Measurements from ENCODE around the gene TMEM150B. TPM values are rescaled to one million over a fixed set of nuclear protein-coding genes. Genes with fewer than 3 reads are reported as not detected.

Gene TMEM150B
- polyA plus RNA-seq, 4 donors, result 33.2 to 125 (median 79.2) TPM

- H3K4me1 ChIP-seq (ENCODE audit: control insufficient read depth in 3 of 3, insufficient read depth in 2 of 3, low read depth in 1 of 3, low read length in 2 of 3), result peaks cover 0 to 7% (median 0%) of the 10 kb centered on the region in 3 donors
- H3K36me3 ChIP-seq (ENCODE audit: control insufficient read depth in 3 of 3, insufficient read depth in 2 of 3, low read depth in 1 of 3, low read length in 3 of 3), result no peaks in the 10 kb centered on the region
- no peak for FAIRE-seq
- WGBS, 3 donors, result 8 to 11% (median 9%) methylated on average over 22 to 54 of the region's 54 CpGs
- no peaks in the 10 kb centered on the region for H3K9me3 ChIP-seq (ENCODE audit: control insufficient read depth in 2 of 2, insufficient read depth in 1 of 2, low read depth in 1 of 2, low read length in 1 of 2)
- H3K27me3 ChIP-seq (ENCODE audit: control insufficient read depth in 3 of 3, insufficient read depth in 3 of 3, low read length in 3 of 3), result peaks cover 8 to 78% (median 30%) of the 10 kb centered on the region in 3 donors
- DNase-seq, result peak in 1 of 2 donors; percentile 36
- peak overlapping the region in 1 of 3 donors; percentile 39 for H3K4me3 ChIP-seq (ENCODE audit: low read depth in 1 of 3, low read length in 3 of 3)
- H3K27ac ChIP-seq (ENCODE audit: low read depth in 1 of 3, low read length in 2 of 3), result no peak overlapping the region
Measured at GRCh38 chr19:55368701-55369563, 43.8 kb upstream of the TMEM150B start.

GRCh38 chr19:55368106-55368505, 43.0 kb upstream of the TMEM150B start:
- Histone ChIP-seq H3K27me3 (ENCODE audit: control insufficient read depth in 3 of 3, insufficient read depth in 3 of 3, low read length in 3 of 3) (peaks cover 8 to 74% (median 26%) of the 10 kb centered on the region in 3 donors), H3K4me1 (ENCODE audit: control insufficient read depth in 3 of 3, insufficient read depth in 2 of 3, low read depth in 1 of 3, low read length in 2 of 3) (peaks cover 0 to 2% (median 0%) of the 10 kb centered on the region in 3 donors), H3K27ac (ENCODE audit: low read depth in 1 of 3, low read length in 2 of 3) (no peak overlapping the region), H3K36me3 (ENCODE audit: control insufficient read depth in 3 of 3, insufficient read depth in 2 of 3, low read depth in 1 of 3, low read length in 3 of 3) (no peaks in the 10 kb centered on the region), H3K4me3 (ENCODE audit: low read depth in 1 of 3, low read length in 3 of 3) (no peak overlapping the region), H3K9me3 (ENCODE audit: control insufficient read depth in 2 of 2, insufficient read depth in 1 of 2, low read depth in 1 of 2, low read length in 1 of 2) (no peaks in the 10 kb centered on the region)
- 61 to 81% (median 69%) methylated on average over 14 to 16 of the region's 16 CpGs for WGBS, 3 donors
- FAIRE-seq (no peak), DNase-seq (no peak)

- FAIRE-seq, result no peak
- no peaks in the 10 kb centered on the region for H3K36me3 ChIP-seq (ENCODE audit: control insufficient read depth in 3 of 3, insufficient read depth in 2 of 3, low read depth in 1 of 3, low read length in 3 of 3)
- WGBS, 3 donors, result 54 to 82% (median 72%) methylated on average over 3 of the region's 3 CpGs
Measured at GRCh38 chr19:55366790-55367189, 41.6 kb upstream of the TMEM150B start.

DNA sequence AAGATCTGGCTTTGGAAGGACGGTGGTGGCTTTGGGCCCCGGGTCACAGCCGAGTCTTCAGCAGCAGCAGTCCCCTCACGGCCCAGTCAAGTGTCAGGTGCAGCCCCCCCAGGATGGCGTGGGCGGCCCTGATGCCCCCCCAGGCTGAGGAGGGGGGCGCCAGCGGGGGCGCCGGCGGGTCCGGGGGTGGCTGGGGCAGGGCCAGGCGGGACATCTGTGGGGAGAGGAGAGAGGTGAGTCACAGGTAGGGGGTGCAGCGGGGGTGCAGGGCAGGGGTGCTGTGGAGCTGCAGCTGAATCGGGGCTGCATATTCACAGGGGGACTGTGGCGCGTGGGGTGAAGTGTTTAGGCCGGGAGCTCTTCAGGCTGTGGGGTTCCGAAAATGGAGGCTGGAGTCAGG, 40.8 kb upstream of the TMEM150B start:
- H3K27me3 ChIP-seq (ENCODE audit: control insufficient read depth in 3 of 3, insufficient read depth in 3 of 3, low read length in 3 of 3), result peaks cover 3 to 58% (median 14%) of the 10 kb centered on the region in 3 donors
- no peaks in the 10 kb centered on the region for H3K36me3 ChIP-seq (ENCODE audit: control insufficient read depth in 3 of 3, insufficient read depth in 2 of 3, low read depth in 1 of 3, low read length in 3 of 3)
- FAIRE-seq (no peak), DNase-seq (no peak)
- WGBS, 3 donors, result 60 to 72% (median 67%) methylated on average over 11 to 19 of the region's 19 CpGs
- H3K4me3 ChIP-seq (ENCODE audit: low read depth in 1 of 3, low read length in 3 of 3), result no peak overlapping the region
- peaks cover 0 to 2% (median 0%) of the 10 kb centered on the region in 3 donors for H3K4me1 ChIP-seq (ENCODE audit: control insufficient read depth in 3 of 3, insufficient read depth in 2 of 3, low read depth in 1 of 3, low read length in 2 of 3)
- no peaks in the 10 kb centered on the region for H3K9me3 ChIP-seq (ENCODE audit: control insufficient read depth in 2 of 2, insufficient read depth in 1 of 2, low read depth in 1 of 2, low read length in 1 of 2)
- no peak overlapping the region for H3K27ac ChIP-seq (ENCODE audit: low read depth in 1 of 3, low read length in 2 of 3)

More at GRCh38 chr19:55366790-55367189, 41.6 kb upstream of the TMEM150B start:
- DNase-seq, result no peak
- Histone ChIP-seq H3K4me3 (ENCODE audit: low read depth in 1 of 3, low read length in 3 of 3) (no peak overlapping the region), H3K9me3 (ENCODE audit: control insufficient read depth in 2 of 2, insufficient read depth in 1 of 2, low read depth in 1 of 2, low read length in 1 of 2) (no peaks in the 10 kb centered on the region), H3K27ac (ENCODE audit: low read depth in 1 of 3, low read length in 2 of 3) (no peak overlapping the region), H3K4me1 (ENCODE audit: control insufficient read depth in 3 of 3, insufficient read depth in 2 of 3, low read depth in 1 of 3, low read length in 2 of 3) (peaks cover 0 to 2% (median 0%) of the 10 kb centered on the region in 3 donors), H3K27me3 (ENCODE audit: control insufficient read depth in 3 of 3, insufficient read depth in 3 of 3, low read length in 3 of 3) (peaks cover 3 to 66% (median 16%) of the 10 kb centered on the region in 3 donors)

- H3K4me1 ChIP-seq (ENCODE audit: control insufficient read depth in 3 of 3, insufficient read depth in 2 of 3, low read depth in 1 of 3, low read length in 2 of 3), result peaks cover 0 to 2% (median 0%) of the 10 kb centered on the region in 3 donors
- WGBS, 3 donors, result 71 to 84% (median 81%) methylated on average over 8 of the region's 8 CpGs
- peaks cover 3 to 51% (median 10%) of the 10 kb centered on the region in 3 donors for H3K27me3 ChIP-seq (ENCODE audit: control insufficient read depth in 3 of 3, insufficient read depth in 3 of 3, low read length in 3 of 3)
- no peak for FAIRE-seq
- H3K4me3 ChIP-seq (ENCODE audit: low read depth in 1 of 3, low read length in 3 of 3), result no peak overlapping the region
- DNase-seq, result no peak
- no peaks in the 10 kb centered on the region for H3K36me3 ChIP-seq (ENCODE audit: control insufficient read depth in 3 of 3, insufficient read depth in 2 of 3, low read depth in 1 of 3, low read length in 3 of 3)
- H3K9me3 ChIP-seq (ENCODE audit: control insufficient read depth in 2 of 2, insufficient read depth in 1 of 2, low read depth in 1 of 2, low read length in 1 of 2), result no peaks in the 10 kb centered on the region
- H3K27ac ChIP-seq (ENCODE audit: low read depth in 1 of 3, low read length in 2 of 3), result no peak overlapping the region
Measured at GRCh38 chr19:55365245-55365644, 40.1 kb upstream of the TMEM150B start.

DNA sequence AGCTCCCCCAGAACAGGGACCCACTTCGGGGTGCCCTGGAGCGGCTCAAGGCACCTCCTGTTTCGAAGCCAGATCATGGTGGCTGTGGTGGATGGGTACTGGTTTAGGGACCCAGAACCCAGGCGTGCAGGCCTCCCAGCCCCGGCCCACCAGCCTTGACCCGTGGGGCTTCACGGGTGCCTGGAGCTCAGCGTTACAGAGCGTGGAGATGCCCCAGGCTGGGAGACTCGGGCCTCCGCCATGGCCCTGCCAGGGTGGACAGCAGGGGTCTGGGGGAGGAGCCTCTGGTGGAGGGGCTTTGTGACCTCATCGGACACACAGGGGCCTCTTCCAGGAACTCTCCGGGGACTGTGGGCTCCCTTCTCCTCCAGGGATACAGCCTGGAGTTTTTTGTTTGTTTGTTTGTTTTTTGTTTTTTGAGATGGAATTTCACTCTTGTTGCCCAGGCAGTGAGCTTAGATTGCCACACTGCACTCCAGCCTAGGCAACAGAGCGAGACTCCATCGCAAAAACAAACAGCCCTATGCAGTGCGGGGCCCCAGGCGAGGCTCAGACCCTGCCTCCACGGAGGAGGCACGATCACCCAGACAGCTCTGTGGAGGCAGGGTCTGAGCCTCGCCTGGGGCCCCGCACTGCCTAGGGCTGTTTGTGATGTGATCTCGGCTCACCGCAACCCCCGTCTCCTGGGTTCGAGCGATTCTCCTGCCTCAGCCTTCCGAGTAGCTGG, 38.0 kb upstream of the TMEM150B start, which contains the start of gene GARIN5B:
Gene GARIN5B (minus strand): TSS at position 271 of the 727 bp plus-strand sequence. CDS start 194 bp downstream, at position 77.
- Histone ChIP-seq H3K27me3 (ENCODE audit: control insufficient read depth in 3 of 3, insufficient read depth in 3 of 3, low read length in 3 of 3) (peaks cover 3 to 32% (median 3%) of the 10 kb centered on the region in 3 donors), H3K4me3 (ENCODE audit: low read depth in 1 of 3, low read length in 3 of 3) (no peak within 1 kb of the TSS), H3K36me3 (ENCODE audit: control insufficient read depth in 3 of 3, insufficient read depth in 2 of 3, low read depth in 1 of 3, low read length in 3 of 3) (no peaks in the 10 kb centered on the region), H3K27ac (ENCODE audit: low read depth in 1 of 3, low read length in 2 of 3) (no peak within 1 kb of the TSS), H3K9me3 (ENCODE audit: control insufficient read depth in 2 of 2, insufficient read depth in 1 of 2, low read depth in 1 of 2, low read length in 1 of 2) (no peaks in the 10 kb centered on the region), H3K4me1 (ENCODE audit: control insufficient read depth in 3 of 3, insufficient read depth in 2 of 3, low read depth in 1 of 3, low read length in 2 of 3) (no peaks in the 10 kb centered on the region)
- DNase-seq (no peak), FAIRE-seq (no peak)
- WGBS, 3 donors, result 79 to 83% (median 81%) methylated on average over 26 to 27 of the region's 27 CpGs

DNA sequence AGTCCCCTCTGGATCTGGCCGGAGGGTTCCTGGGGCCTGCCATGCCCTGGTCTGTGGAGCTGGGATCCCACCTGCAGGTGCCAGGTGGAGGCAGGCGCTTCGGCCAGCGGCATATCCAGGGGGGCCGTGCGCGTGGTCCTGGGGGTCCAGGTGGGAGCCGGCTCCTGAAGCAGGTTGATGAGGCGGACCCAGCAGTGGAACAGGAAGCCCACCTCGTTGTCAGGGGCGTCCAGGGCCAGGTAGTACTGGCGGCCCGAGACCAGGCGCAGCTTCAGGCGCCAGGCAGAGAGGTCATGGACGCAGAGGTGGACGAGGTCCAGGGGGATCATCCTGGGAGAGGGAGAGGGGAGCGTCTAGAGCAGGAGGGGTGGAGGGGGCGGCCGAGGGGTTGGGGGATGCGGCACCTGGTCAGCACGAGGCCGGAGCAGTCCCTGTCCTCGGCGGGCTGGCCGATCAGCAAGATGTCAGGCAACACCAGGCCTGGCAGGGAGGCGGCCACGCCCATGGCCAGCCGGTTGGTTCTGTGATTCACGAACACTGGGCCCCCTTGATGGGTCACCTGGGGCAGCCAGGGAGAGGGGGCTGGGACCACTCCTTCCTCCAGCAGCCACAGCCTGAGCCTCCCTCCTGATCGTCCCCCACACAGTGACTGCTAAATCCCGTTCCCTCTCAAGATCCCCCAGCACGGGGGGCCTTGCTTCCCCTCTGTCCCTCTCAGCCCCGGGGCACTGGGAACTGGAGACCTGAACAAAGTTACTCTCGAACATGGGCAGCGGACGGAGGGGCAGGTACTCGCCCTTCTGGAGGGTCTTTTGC, 37.2 kb upstream of the TMEM150B start:
- Histone ChIP-seq H3K27me3 (ENCODE audit: control insufficient read depth in 3 of 3, insufficient read depth in 3 of 3, low read length in 3 of 3) (peaks cover 0 to 27% (median 2%) of the 10 kb centered on the region in 3 donors), H3K9me3 (ENCODE audit: control insufficient read depth in 2 of 2, insufficient read depth in 1 of 2, low read depth in 1 of 2, low read length in 1 of 2) (no peaks in the 10 kb centered on the region), H3K36me3 (ENCODE audit: control insufficient read depth in 3 of 3, insufficient read depth in 2 of 3, low read depth in 1 of 3, low read length in 3 of 3) (no peaks in the 10 kb centered on the region), H3K27ac (ENCODE audit: low read depth in 1 of 3, low read length in 2 of 3) (no peak overlapping the region), H3K4me1 (ENCODE audit: control insufficient read depth in 3 of 3, insufficient read depth in 2 of 3, low read depth in 1 of 3, low read length in 2 of 3) (no peaks in the 10 kb centered on the region), H3K4me3 (ENCODE audit: low read depth in 1 of 3, low read length in 3 of 3) (no peak overlapping the region)
- WGBS, 3 donors, result 72 to 74% (median 74%) methylated on average over 32 to 38 of the region's 38 CpGs
- DNase-seq (no peak), FAIRE-seq (no peak)

DNA sequence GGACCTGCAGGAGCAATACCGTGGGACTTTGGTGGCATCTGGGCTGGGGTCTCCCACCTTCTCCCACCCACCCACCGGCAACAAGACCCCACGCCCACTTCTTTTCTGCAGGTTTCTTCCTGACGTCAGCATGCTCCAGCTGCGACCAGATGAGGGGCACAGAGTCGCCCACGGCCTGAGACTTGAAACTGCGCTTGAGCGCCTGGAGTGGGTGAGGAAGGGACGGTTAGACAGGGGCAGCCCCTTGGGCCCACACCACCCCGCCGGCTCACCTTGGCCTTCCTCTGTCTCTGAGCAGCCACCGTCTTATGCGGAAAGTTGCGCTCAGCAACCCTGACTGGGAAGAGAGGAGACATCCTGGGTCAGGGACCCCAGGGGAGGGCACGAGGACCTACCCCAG, 35.8 kb upstream of the TMEM150B start:
- Histone ChIP-seq H3K9me3 (ENCODE audit: control insufficient read depth in 2 of 2, insufficient read depth in 1 of 2, low read depth in 1 of 2, low read length in 1 of 2) (no peaks in the 10 kb centered on the region), H3K27ac (ENCODE audit: low read depth in 1 of 3, low read length in 2 of 3) (no peak overlapping the region), H3K4me3 (ENCODE audit: low read depth in 1 of 3, low read length in 3 of 3) (no peak overlapping the region), H3K27me3 (ENCODE audit: control insufficient read depth in 3 of 3, insufficient read depth in 3 of 3, low read length in 3 of 3) (peaks cover 1 to 37% (median 3%) of the 10 kb centered on the region in 3 donors), H3K36me3 (ENCODE audit: control insufficient read depth in 3 of 3, insufficient read depth in 2 of 3, low read depth in 1 of 3, low read length in 3 of 3) (no peaks in the 10 kb centered on the region), H3K4me1 (ENCODE audit: control insufficient read depth in 3 of 3, insufficient read depth in 2 of 3, low read depth in 1 of 3, low read length in 2 of 3) (no peaks in the 10 kb centered on the region)
- DNase-seq, result no peak
- WGBS, 3 donors, result 88 to 90% (median 89%) methylated on average over 16 of the region's 16 CpGs
- FAIRE-seq, result no peak
